ENCODE measurements around the gene LDHAL6B. TPM values are rescaled to one million over a fixed set of nuclear protein-coding genes. Genes with fewer than 3 reads are reported as not detected.

LDHAL6B gene
- polyA plus RNA-seq, 1 of the 3 experiments (the other 2 are of a cell fraction): not detected

- Histone ChIP-seq H3F3A (replicated peaks; ENCODE audit: insufficient read depth) (peaks cover 12% of the 10 kb centered on the region), H3K9ac (peak overlapping the region; percentile 15; the same call in 1 of the 2 replicates), H3K36me3 (replicated peaks in 1 of 2; ENCODE audit: control insufficient read depth in 1 of 2, insufficient read depth in 2 of 2, low read length in 1 of 2) (peaks cover 2 to 28% of the 10 kb centered on the region in 2 experiments), H3K9me3 (no peaks in the 10 kb centered on the region), H3K4me3 (ENCODE audit: low read depth in 2 of 2, low read length in 1 of 2) (no peak overlapping the region), H3K27me3 (ENCODE audit: insufficient read depth) (no peaks in the 10 kb centered on the region), H3K4me1 (ENCODE audit: control insufficient read depth in 1 of 2, insufficient read depth in 2 of 2, low read depth in 1 of 2, low read length in 1 of 2) (peaks cover 0 to 17% of the 10 kb centered on the region in 2 experiments; a peak in 2 of 4 replicates), H2AFZ (ENCODE audit: low read depth) (no peak overlapping the region), H4K20me1 (ENCODE audit: insufficient read depth) (no peaks in the 10 kb centered on the region), H3K79me2 (ENCODE audit: insufficient read depth) (no peaks in the 10 kb centered on the region), H3K27ac (ENCODE audit: low read depth in 2 of 2, low read length in 1 of 2) (peak overlapping the region; percentile 12 to 78; a peak in 3 of 4 replicates), H3K4me2 (0 out of 2 replicates have a peak overlapping the region, but pooled peaks have one; percentile 6), H3K9me2 (no peaks in the 10 kb centered on the region)
- 72% methylated on average over 5 of the region's 5 CpGs for WGBS (ENCODE audit: low lambda C conversion rate)
- ChIA-PET POLR2A (no interaction called here), CTCF (no interaction called here)
- DNase-seq: no peak
- TF ChIP-seq JUND (IDR thresholded peaks at IDR 0.05): peak; percentile 84
- no peak for TF ChIP-seq TAF1 (IDR thresholded peaks at IDR 0.05; ENCODE audit: borderline replicate concordance, low read depth, low read length)
- no peak; the same call in 1 of the 2 replicates for TF ChIP-seq NFIC (IDR thresholded peaks at IDR 0.05; ENCODE audit: borderline replicate concordance)
- no peak for TF ChIP-seq CTCF (IDR thresholded peaks at IDR 0.05)
- TF ChIP-seq REST (IDR thresholded peaks at IDR 0.05; ENCODE audit: low read depth, low read length): no peak
- no peak for TF ChIP-seq FOXM1 (IDR thresholded peaks at IDR 0.05; ENCODE audit: low read depth)
- TF ChIP-seq RCOR1 (IDR thresholded peaks at IDR 0.05; ENCODE audit: low read length): no peak
- TF ChIP-seq EP300 (IDR thresholded peaks at IDR 0.05; ENCODE audit: borderline replicate concordance in 1 of 2, low read depth in 1 of 2, low read length in 1 of 2): peak in 1 of 2 experiments; percentile 69; a peak in 2 of 4 replicates
- no peak for TF ChIP-seq USF2 (IDR thresholded peaks at IDR 0.05; ENCODE audit: borderline replicate concordance, low read depth, low read length)
- no peak for TF ChIP-seq YY1 (IDR thresholded peaks at IDR 0.05; ENCODE audit: low read depth)
- TF ChIP-seq NRF1 (IDR thresholded peaks at IDR 0.05; ENCODE audit: low read depth, low read length): no peak
- peak; percentile 70 for TF ChIP-seq FOSL2 (IDR thresholded peaks at IDR 0.05; ENCODE audit: borderline replicate concordance, low read depth)
- peak; percentile 66 for TF ChIP-seq PBX3 (IDR thresholded peaks at IDR 0.05)
- no peak for TF ChIP-seq ZBTB33 (IDR thresholded peaks at IDR 0.05; ENCODE audit: borderline replicate concordance, low read depth)
- no peak for TF ChIP-seq SIN3A (IDR thresholded peaks at IDR 0.05; ENCODE audit: borderline replicate concordance, low read depth, low read length)
- peak; percentile 71 for TF ChIP-seq TCF12 (IDR thresholded peaks at IDR 0.05)
- TF ChIP-seq MXI1 (IDR thresholded peaks at IDR 0.05; ENCODE audit: low read depth, low read length): no peak
- peak; percentile 23; the same call in 1 of the 2 replicates for TF ChIP-seq ELF1 (IDR thresholded peaks at IDR 0.05)
- TF ChIP-seq MEF2A (IDR thresholded peaks at IDR 0.05; ENCODE audit: borderline replicate concordance, low read depth): peak; percentile 89; the same call in 1 of the 2 replicates
- peak; percentile 79 for TF ChIP-seq MAX (IDR thresholded peaks at IDR 0.05; ENCODE audit: low read depth)
- no peak for TF ChIP-seq FOXJ3 (CRISPR knock-in tag; IDR thresholded peaks at IDR 0.05)
- TF ChIP-seq RFX5 (IDR thresholded peaks at IDR 0.05; ENCODE audit: low read length): no peak
- TF ChIP-seq CHD2 (IDR thresholded peaks at IDR 0.05; ENCODE audit: low read length, partially characterized antibody): no peak
Measured at GRCh38 chr15:59221511-59222505, 15.2 kb downstream of the LDHAL6B start.
